T-helper 9 cell (primary cell): ENCODE data around the gene FAR2.
"Not testable (repeated sequence)": the region's sequence is repeated elsewhere in the genome, so short reads cannot be mapped to it uniquely, and the experiment has no call there.

Experiments
- DNase-seq: peaks from one replicate; pipeline ENCODE4 v3.0.0-alpha.2; 2020

Gene FAR2

GRCh38 chr12:29155079-29155478 lies 6.0 kb downstream of the FAR2 start:
- DNase-seq, result no peak

GRCh38 chr12:29157486-29157946 lies 8.4 kb downstream of the FAR2 start:
- DNase-seq, result no peak

- no peak for DNase-seq
Observed at GRCh38 chr12:29158115-29158763, 9.2 kb downstream of the FAR2 start.

- DNase-seq, result no peak
Observed at GRCh38 chr12:29159661-29160060, 10.6 kb downstream of the FAR2 start.

GRCh38 chr12:29160230-29160629 lies 11.2 kb downstream of the FAR2 start:
- no peak for DNase-seq

GRCh38 chr12:29163146-29163545 lies 14.1 kb downstream of the FAR2 start:
- no peak for DNase-seq

GRCh38 chr12:29164477-29165393 lies 15.7 kb downstream of the FAR2 start:
- no peak for DNase-seq

GRCh38 chr12:29167445-29167844 lies 18.4 kb downstream of the FAR2 start:
- DNase-seq, result no peak

- no peak for DNase-seq
Observed at GRCh38 chr12:29167988-29168387, 18.9 kb downstream of the FAR2 start.

- not testable (repeated sequence) for DNase-seq
Observed at GRCh38 chr12:29169978-29170377, 20.9 kb downstream of the FAR2 start.

GRCh38 chr12:29170478-29171084 lies 21.5 kb downstream of the FAR2 start:
- DNase-seq, result not testable (repeated sequence)

GRCh38 chr12:29171421-29172258 lies 22.6 kb downstream of the FAR2 start:
- no peak for DNase-seq

GRCh38 chr12:29176941-29177340 lies 27.9 kb downstream of the FAR2 start:
- DNase-seq, result no peak

GRCh38 chr12:29182247-29182646 lies 33.2 kb downstream of the FAR2 start:
- not testable (repeated sequence) for DNase-seq

- no peak for DNase-seq
Observed at GRCh38 chr12:29187756-29188155, 38.7 kb downstream of the FAR2 start.

GRCh38 chr12:29191267-29191850 lies 42.3 kb downstream of the FAR2 start:
- DNase-seq, result no peak

GRCh38 chr12:29198901-29199300 lies 49.8 kb downstream of the FAR2 start:
- DNase-seq, result no peak

- no peak for DNase-seq
Observed at GRCh38 chr12:29200586-29200985, 51.5 kb downstream of the FAR2 start.

- DNase-seq, result no peak
Observed at GRCh38 chr12:29201296-29201695, 52.2 kb downstream of the FAR2 start.

- no peak for DNase-seq
Observed at GRCh38 chr12:29201746-29202145, 52.7 kb downstream of the FAR2 start.

- DNase-seq, result no peak
Observed at GRCh38 chr12:29204521-29204920, 55.4 kb downstream of the FAR2 start.

GRCh38 chr12:29207120-29207519 lies 58.0 kb downstream of the FAR2 start:
- no peak for DNase-seq
